Activated CD8-positive, alpha-beta memory T cell treated with anti-CD3 and anti-CD28 coated beads, Interleukin-2, amount 10 ng/mL, durations not matched to agents 7 days and 5 days (primary cell): ENCODE measurements around the gene SNX7. TPM values are rescaled to one million over a fixed set of nuclear protein-coding genes. Genes with fewer than 3 reads are reported as not detected.

ENCODE experiments used
- ATAC-seq: fragments of 150-1000 bp; cut with Tn5 transposase; one replicate; pipeline ENCODE4 v1.10.0; 2021; ENCODE audit warnings: moderate library complexity
- CTCF ChIA-PET: fragments of 350-600 bp; sonication (Branson Sonifier 250); formaldehyde crosslinking; loops from one replicate; lab custom pipeline; 2021; ENCODE audit warnings: antibody characterized with exemption; lab: Charles Lee
- DNase-seq: peaks from one replicate; pipeline ENCODE4 v3.0.0-alpha.2; 2020
- H3K27ac Mint-ChIP-seq: one replicate; pipeline ENCODE4 v1.8.0; 2021; ENCODE audit warnings: mild to moderate bottlenecking, mixed read lengths
- H3K27me3 Mint-ChIP-seq: one replicate; pipeline ENCODE4 v1.8.0; 2021; ENCODE audit warnings: mixed read lengths
- H3K36me3 Mint-ChIP-seq: one replicate; pipeline ENCODE4 v1.8.0; 2021; ENCODE audit warnings: mild to moderate bottlenecking, mixed read lengths
- H3K4me1 Mint-ChIP-seq: one replicate; pipeline ENCODE4 v1.8.0; 2021; ENCODE audit warnings: mixed read lengths
- H3K4me3 Mint-ChIP-seq: one replicate; pipeline ENCODE4 v1.8.0; 2021; ENCODE audit warnings: mild to moderate bottlenecking, moderate library complexity, mixed read lengths
- H3K9me3 Mint-ChIP-seq: one replicate; pipeline ENCODE4 v1.8.0; 2022; ENCODE audit warnings: low read depth, mixed read lengths
- total RNA-seq, 2 experiments: library from RNA; stranded (reverse); gene quantifications; one replicate each; pipeline ENCODE4 v1.2.3, GENCODE V29; 2021

Gene SNX7
- total RNA-seq, 2 experiments from 2014 or later: not detected

GRCh38 chr1:98704971-98705370, 43.5 kb downstream of the SNX7 start:
- no peaks in the 10 kb centered on the region for H3K36me3 Mint-ChIP-seq
- H3K4me3 Mint-ChIP-seq: no peak overlapping the region
- CTCF ChIA-PET: no interaction called here
- DNase-seq (no peak), ATAC-seq (no peak)
- no peaks in the 10 kb centered on the region for H3K4me1 Mint-ChIP-seq
- H3K27ac Mint-ChIP-seq: no peak overlapping the region
- no peaks in the 10 kb centered on the region for H3K27me3 Mint-ChIP-seq
- no peaks in the 10 kb centered on the region for H3K9me3 Mint-ChIP-seq

GRCh38 chr1:98705591-98705990, 44.1 kb downstream of the SNX7 start:
- H3K27ac Mint-ChIP-seq: no peak overlapping the region
- CTCF ChIA-PET: no interaction called here
- H3K4me1 Mint-ChIP-seq: no peaks in the 10 kb centered on the region
- no peaks in the 10 kb centered on the region for H3K27me3 Mint-ChIP-seq
- H3K4me3 Mint-ChIP-seq: no peak overlapping the region
- no peaks in the 10 kb centered on the region for H3K36me3 Mint-ChIP-seq
- no peaks in the 10 kb centered on the region for H3K9me3 Mint-ChIP-seq
- no peak for ATAC-seq
- no peak for DNase-seq

GRCh38 chr1:98706173-98706843, 44.8 kb downstream of the SNX7 start:
- Mint-ChIP-seq H3K9me3 (no peaks in the 10 kb centered on the region), H3K4me1 (no peaks in the 10 kb centered on the region), H3K27me3 (no peaks in the 10 kb centered on the region), H3K27ac (no peak overlapping the region), H3K36me3 (no peaks in the 10 kb centered on the region), H3K4me3 (no peak overlapping the region)
- DNase-seq (no peak), ATAC-seq (no peak)
- CTCF ChIA-PET: no interaction called here

GRCh38 chr1:98707556-98707955, 46.0 kb downstream of the SNX7 start:
- H3K4me3 Mint-ChIP-seq: no peak overlapping the region
- H3K4me1 Mint-ChIP-seq: no peaks in the 10 kb centered on the region
- H3K27me3 Mint-ChIP-seq: no peaks in the 10 kb centered on the region
- no peak for DNase-seq
- no peak for ATAC-seq
- no peaks in the 10 kb centered on the region for H3K36me3 Mint-ChIP-seq
- CTCF ChIA-PET: no interaction called here
- no peak overlapping the region for H3K27ac Mint-ChIP-seq
- H3K9me3 Mint-ChIP-seq: no peaks in the 10 kb centered on the region

- Mint-ChIP-seq H3K27me3 (no peaks in the 10 kb centered on the region), H3K36me3 (no peaks in the 10 kb centered on the region), H3K4me3 (no peak overlapping the region), H3K4me1 (no peaks in the 10 kb centered on the region), H3K27ac (no peak overlapping the region), H3K9me3 (no peaks in the 10 kb centered on the region)
- no peak for DNase-seq
- CTCF ChIA-PET: no interaction called here
- no peak for ATAC-seq
Measured at GRCh38 chr1:98709906-98710305, 48.4 kb downstream of the SNX7 start.

- Mint-ChIP-seq H3K4me3 (no peak overlapping the region), H3K36me3 (no peaks in the 10 kb centered on the region), H3K27me3 (no peaks in the 10 kb centered on the region), H3K4me1 (no peaks in the 10 kb centered on the region), H3K9me3 (no peaks in the 10 kb centered on the region), H3K27ac (no peak overlapping the region)
- ATAC-seq (no peak), DNase-seq (no peak)
- CTCF ChIA-PET: no interaction called here
Measured at GRCh38 chr1:98723574-98723973, 62.1 kb downstream of the SNX7 start.

- Mint-ChIP-seq H3K4me3 (no peak overlapping the region), H3K4me1 (no peaks in the 10 kb centered on the region), H3K27ac (no peak overlapping the region), H3K27me3 (peaks cover 11% of the 10 kb centered on the region), H3K9me3 (no peaks in the 10 kb centered on the region), H3K36me3 (no peaks in the 10 kb centered on the region)
- ATAC-seq (no peak), DNase-seq (no peak)
- CTCF ChIA-PET: no interaction called here
Measured at GRCh38 chr1:98732985-98733781, 71.7 kb downstream of the SNX7 start.

- Mint-ChIP-seq H3K36me3 (no peaks in the 10 kb centered on the region), H3K27me3 (peaks cover 11% of the 10 kb centered on the region), H3K9me3 (no peaks in the 10 kb centered on the region), H3K27ac (no peak overlapping the region), H3K4me1 (no peaks in the 10 kb centered on the region), H3K4me3 (no peak overlapping the region)
- no peak for DNase-seq
- CTCF ChIA-PET: interaction anchor here (0.6 kb wide), 1 partner anchor 450 kb away, joined by 3 read pairs; no protein-coding TSS in a partner anchor
- ATAC-seq: no peak
Measured at GRCh38 chr1:98733782-98734112, 72.2 kb downstream of the SNX7 start.

GRCh38 chr1:98735756-98736155, 74.2 kb downstream of the SNX7 start:
- ATAC-seq (no peak), DNase-seq (no peak)
- Mint-ChIP-seq H3K4me3 (no peak overlapping the region), H3K27me3 (peaks cover 16% of the 10 kb centered on the region), H3K4me1 (no peaks in the 10 kb centered on the region), H3K27ac (no peak overlapping the region), H3K9me3 (no peaks in the 10 kb centered on the region), H3K36me3 (no peaks in the 10 kb centered on the region)
- CTCF ChIA-PET: no interaction called here

GRCh38 chr1:98737835-98738234, 76.3 kb downstream of the SNX7 start:
- ATAC-seq (no peak), DNase-seq (no peak)
- no peaks in the 10 kb centered on the region for H3K4me1 Mint-ChIP-seq
- H3K27ac Mint-ChIP-seq: no peak overlapping the region
- no peaks in the 10 kb centered on the region for H3K36me3 Mint-ChIP-seq
- H3K9me3 Mint-ChIP-seq: no peaks in the 10 kb centered on the region
- H3K4me3 Mint-ChIP-seq: no peak overlapping the region
- peaks cover 16% of the 10 kb centered on the region for H3K27me3 Mint-ChIP-seq
- CTCF ChIA-PET: no interaction called here

GRCh38 chr1:98739762-98740161, 78.2 kb downstream of the SNX7 start:
- Mint-ChIP-seq H3K4me1 (no peaks in the 10 kb centered on the region), H3K27me3 (peaks cover 21% of the 10 kb centered on the region), H3K4me3 (no peak overlapping the region), H3K9me3 (no peaks in the 10 kb centered on the region), H3K27ac (no peak overlapping the region), H3K36me3 (no peaks in the 10 kb centered on the region)
- DNase-seq: no peak
- ATAC-seq: no peak
- CTCF ChIA-PET: no interaction called here

GRCh38 chr1:98741164-98741563, 79.6 kb downstream of the SNX7 start:
- H3K27me3 Mint-ChIP-seq: peaks cover 21% of the 10 kb centered on the region
- no peak overlapping the region for H3K27ac Mint-ChIP-seq
- DNase-seq: no peak
- no peaks in the 10 kb centered on the region for H3K4me1 Mint-ChIP-seq
- no peaks in the 10 kb centered on the region for H3K36me3 Mint-ChIP-seq
- no peaks in the 10 kb centered on the region for H3K9me3 Mint-ChIP-seq
- no peak for ATAC-seq
- CTCF ChIA-PET: no interaction called here
- no peak overlapping the region for H3K4me3 Mint-ChIP-seq

- DNase-seq (no peak), ATAC-seq (no peak)
- Mint-ChIP-seq H3K4me3 (no peak overlapping the region), H3K27ac (no peak overlapping the region), H3K9me3 (no peaks in the 10 kb centered on the region), H3K36me3 (no peaks in the 10 kb centered on the region), H3K27me3 (peaks cover 9% of the 10 kb centered on the region), H3K4me1 (no peaks in the 10 kb centered on the region)
- CTCF ChIA-PET: interaction anchor here (1.2 to 2.6 kb wide), 2 partner anchors 12 to 45 kb away, joined by 4 to 9 read pairs; no protein-coding TSS in a partner anchor
Measured at GRCh38 chr1:98749152-98749756, 87.7 kb downstream of the SNX7 start.

- no peaks in the 10 kb centered on the region for H3K27me3 Mint-ChIP-seq
- ATAC-seq (no peak), DNase-seq (no peak)
- H3K36me3 Mint-ChIP-seq: no peaks in the 10 kb centered on the region
- H3K9me3 Mint-ChIP-seq: no peaks in the 10 kb centered on the region
- H3K4me1 Mint-ChIP-seq: no peaks in the 10 kb centered on the region
- H3K4me3 Mint-ChIP-seq: no peak overlapping the region
- H3K27ac Mint-ChIP-seq: no peak overlapping the region
- CTCF ChIA-PET: no interaction called here
Measured at GRCh38 chr1:98754176-98754575, 92.7 kb downstream of the SNX7 start.
